HEK293 (cell line): Measurements from ENCODE around the gene NHS.
"Not testable (repeated sequence)": the region's sequence is repeated elsewhere in the genome, so short reads cannot be mapped to it uniquely, and the experiment has no call there.

Experiments used
- YY1 ChIP-seq: fragments of 450-650 bp; formaldehyde crosslinking; IDR thresholded peaks from 2 replicates; pipeline ENCODE4 v1.5.1; 2018; ENCODE audit warnings: missing biosample characterization, missing genetic modification characterization
- ZNF140 ChIP-seq: fragments of 450-650 bp; formaldehyde crosslinking; IDR thresholded peaks from 2 replicates; pipeline ENCODE4 v1.5.1; 2016; ENCODE audit warnings: missing biosample characterization, missing genetic modification characterization
- ZNF221 ChIP-seq: fragments of 450-650 bp; formaldehyde crosslinking; IDR thresholded peaks from 2 replicates; pipeline ENCODE4 v1.5.1; 2017; ENCODE audit warnings: missing biosample characterization, missing genetic modification characterization, borderline replicate concordance
- ZNF24 ChIP-seq: fragments of 450-650 bp; formaldehyde crosslinking; IDR thresholded peaks from 2 replicates; pipeline ENCODE4 v1.5.1; 2016; ENCODE audit warnings: missing biosample characterization, missing genetic modification characterization
- ZSCAN30 ChIP-seq: fragments of 450-650 bp; IDR thresholded peaks from 2 replicates; pipeline ENCODE4 v1.5.1; 2018; ENCODE audit warnings: missing biosample characterization, mild to moderate bottlenecking, missing genetic modification characterization, moderate library complexity
- TF ChIP-seq, protein P1 (sequence below): fragments of 450-650 bp; formaldehyde crosslinking; IDR thresholded peaks from 2 replicates; pipeline ENCODE4 v1.5.1; 2016; ENCODE audit warnings: missing biosample characterization, missing genetic modification characterization
- TF ChIP-seq, protein P2 (sequence below): fragments of 450-650 bp; formaldehyde crosslinking; IDR thresholded peaks from 2 replicates; pipeline ENCODE4 v1.5.1; 2016; ENCODE audit warnings: missing biosample characterization, missing genetic modification characterization
- TF ChIP-seq, protein P3 (sequence below): fragments of 450-650 bp; formaldehyde crosslinking; IDR thresholded peaks from 2 replicates; pipeline ENCODE4 v1.5.1; 2016; ENCODE audit warnings: missing biosample characterization, missing genetic modification characterization, low read depth
- TF ChIP-seq, protein P4 (sequence below): fragments of 450-650 bp; formaldehyde crosslinking; IDR thresholded peaks from 2 replicates; pipeline ENCODE4 v1.5.0; 2017; ENCODE audit warnings: missing biosample characterization, missing genetic modification characterization, borderline replicate concordance

DNA sequence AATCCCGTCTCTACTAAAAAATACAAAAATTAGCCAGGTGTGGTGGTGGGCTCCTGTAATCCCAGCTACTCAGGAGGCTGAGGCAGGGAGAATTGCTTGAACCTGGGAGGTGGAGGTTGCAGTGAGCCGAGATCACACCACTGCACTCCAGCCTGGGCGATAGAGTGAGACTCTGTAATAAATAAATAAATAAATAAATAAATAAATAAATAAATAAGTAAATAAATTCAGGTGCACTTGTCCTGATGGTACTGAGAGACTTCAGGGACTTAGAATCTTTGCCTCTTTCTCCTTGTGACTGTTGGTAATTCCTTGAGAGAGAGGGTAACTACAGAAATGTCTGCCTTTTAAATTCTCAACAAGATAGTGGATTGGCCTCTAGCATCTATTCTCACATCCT is 131.4 kb downstream of the NHS start:
- TF ChIP-seq ZSCAN30, ZNF24, YY1, ZNF140, ZNF221 (tag by site-specific recombination): not testable (repeated sequence)
- TF ChIP-seq, protein P1, sequence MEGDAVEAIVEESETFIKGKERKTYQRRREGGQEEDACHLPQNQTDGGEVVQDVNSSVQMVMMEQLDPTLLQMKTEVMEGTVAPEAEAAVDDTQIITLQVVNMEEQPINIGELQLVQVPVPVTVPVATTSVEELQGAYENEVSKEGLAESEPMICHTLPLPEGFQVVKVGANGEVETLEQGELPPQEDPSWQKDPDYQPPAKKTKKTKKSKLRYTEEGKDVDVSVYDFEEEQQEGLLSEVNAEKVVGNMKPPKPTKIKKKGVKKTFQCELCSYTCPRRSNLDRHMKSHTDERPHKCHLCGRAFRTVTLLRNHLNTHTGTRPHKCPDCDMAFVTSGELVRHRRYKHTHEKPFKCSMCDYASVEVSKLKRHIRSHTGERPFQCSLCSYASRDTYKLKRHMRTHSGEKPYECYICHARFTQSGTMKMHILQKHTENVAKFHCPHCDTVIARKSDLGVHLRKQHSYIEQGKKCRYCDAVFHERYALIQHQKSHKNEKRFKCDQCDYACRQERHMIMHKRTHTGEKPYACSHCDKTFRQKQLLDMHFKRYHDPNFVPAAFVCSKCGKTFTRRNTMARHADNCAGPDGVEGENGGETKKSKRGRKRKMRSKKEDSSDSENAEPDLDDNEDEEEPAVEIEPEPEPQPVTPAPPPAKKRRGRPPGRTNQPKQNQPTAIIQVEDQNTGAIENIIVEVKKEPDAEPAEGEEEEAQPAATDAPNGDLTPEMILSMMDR (tag by site-specific recombination): not testable (repeated sequence)
- TF ChIP-seq, protein P2, sequence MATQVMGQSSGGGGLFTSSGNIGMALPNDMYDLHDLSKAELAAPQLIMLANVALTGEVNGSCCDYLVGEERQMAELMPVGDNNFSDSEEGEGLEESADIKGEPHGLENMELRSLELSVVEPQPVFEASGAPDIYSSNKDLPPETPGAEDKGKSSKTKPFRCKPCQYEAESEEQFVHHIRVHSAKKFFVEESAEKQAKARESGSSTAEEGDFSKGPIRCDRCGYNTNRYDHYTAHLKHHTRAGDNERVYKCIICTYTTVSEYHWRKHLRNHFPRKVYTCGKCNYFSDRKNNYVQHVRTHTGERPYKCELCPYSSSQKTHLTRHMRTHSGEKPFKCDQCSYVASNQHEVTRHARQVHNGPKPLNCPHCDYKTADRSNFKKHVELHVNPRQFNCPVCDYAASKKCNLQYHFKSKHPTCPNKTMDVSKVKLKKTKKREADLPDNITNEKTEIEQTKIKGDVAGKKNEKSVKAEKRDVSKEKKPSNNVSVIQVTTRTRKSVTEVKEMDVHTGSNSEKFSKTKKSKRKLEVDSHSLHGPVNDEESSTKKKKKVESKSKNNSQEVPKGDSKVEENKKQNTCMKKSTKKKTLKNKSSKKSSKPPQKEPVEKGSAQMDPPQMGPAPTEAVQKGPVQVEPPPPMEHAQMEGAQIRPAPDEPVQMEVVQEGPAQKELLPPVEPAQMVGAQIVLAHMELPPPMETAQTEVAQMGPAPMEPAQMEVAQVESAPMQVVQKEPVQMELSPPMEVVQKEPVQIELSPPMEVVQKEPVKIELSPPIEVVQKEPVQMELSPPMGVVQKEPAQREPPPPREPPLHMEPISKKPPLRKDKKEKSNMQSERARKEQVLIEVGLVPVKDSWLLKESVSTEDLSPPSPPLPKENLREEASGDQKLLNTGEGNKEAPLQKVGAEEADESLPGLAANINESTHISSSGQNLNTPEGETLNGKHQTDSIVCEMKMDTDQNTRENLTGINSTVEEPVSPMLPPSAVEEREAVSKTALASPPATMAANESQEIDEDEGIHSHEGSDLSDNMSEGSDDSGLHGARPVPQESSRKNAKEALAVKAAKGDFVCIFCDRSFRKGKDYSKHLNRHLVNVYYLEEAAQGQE: not testable (repeated sequence)
- TF ChIP-seq, protein P3, sequence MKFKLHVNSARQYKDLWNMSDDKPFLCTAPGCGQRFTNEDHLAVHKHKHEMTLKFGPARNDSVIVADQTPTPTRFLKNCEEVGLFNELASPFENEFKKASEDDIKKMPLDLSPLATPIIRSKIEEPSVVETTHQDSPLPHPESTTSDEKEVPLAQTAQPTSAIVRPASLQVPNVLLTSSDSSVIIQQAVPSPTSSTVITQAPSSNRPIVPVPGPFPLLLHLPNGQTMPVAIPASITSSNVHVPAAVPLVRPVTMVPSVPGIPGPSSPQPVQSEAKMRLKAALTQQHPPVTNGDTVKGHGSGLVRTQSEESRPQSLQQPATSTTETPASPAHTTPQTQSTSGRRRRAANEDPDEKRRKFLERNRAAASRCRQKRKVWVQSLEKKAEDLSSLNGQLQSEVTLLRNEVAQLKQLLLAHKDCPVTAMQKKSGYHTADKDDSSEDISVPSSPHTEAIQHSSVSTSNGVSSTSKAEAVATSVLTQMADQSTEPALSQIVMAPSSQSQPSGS (tag by site-specific recombination): not testable (repeated sequence)
- TF ChIP-seq, protein P4, sequence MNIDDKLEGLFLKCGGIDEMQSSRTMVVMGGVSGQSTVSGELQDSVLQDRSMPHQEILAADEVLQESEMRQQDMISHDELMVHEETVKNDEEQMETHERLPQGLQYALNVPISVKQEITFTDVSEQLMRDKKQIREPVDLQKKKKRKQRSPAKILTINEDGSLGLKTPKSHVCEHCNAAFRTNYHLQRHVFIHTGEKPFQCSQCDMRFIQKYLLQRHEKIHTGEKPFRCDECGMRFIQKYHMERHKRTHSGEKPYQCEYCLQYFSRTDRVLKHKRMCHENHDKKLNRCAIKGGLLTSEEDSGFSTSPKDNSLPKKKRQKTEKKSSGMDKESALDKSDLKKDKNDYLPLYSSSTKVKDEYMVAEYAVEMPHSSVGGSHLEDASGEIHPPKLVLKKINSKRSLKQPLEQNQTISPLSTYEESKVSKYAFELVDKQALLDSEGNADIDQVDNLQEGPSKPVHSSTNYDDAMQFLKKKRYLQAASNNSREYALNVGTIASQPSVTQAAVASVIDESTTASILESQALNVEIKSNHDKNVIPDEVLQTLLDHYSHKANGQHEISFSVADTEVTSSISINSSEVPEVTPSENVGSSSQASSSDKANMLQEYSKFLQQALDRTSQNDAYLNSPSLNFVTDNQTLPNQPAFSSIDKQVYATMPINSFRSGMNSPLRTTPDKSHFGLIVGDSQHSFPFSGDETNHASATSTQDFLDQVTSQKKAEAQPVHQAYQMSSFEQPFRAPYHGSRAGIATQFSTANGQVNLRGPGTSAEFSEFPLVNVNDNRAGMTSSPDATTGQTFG: not testable (repeated sequence)
